ENCODE measurements around the gene MYL7. TPM values are rescaled to one million over a fixed set of nuclear protein-coding genes. Genes with fewer than 3 reads are reported as not detected.
"Not testable (repeated sequence)": the region's sequence is repeated elsewhere in the genome, so short reads cannot be mapped to it uniquely, and the experiment has no call there.

Gene MYL7
- total RNA-seq, 1 donor = 0.43 TPM

DNA sequence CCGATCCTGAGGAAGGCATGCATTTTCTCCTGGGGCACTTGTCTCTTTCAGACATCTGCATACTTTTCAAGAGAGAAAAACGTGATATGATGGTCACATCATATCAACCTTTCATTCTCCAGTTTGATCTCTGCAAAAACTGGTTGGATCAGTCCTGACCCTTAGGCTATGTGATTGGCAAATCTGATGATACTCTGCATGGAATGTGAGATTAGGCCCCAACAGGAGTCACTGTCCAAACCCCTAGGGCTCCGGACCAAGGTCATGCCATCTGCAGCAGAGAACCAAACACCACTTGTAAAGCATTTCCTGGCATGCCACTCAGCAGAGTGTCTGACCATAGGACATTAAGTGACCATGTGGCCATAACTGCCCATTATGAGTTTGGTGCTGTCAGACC lies 39.5 kb upstream of the MYL7 start:
- no peak for DNase-seq (ENCODE audit: low read depth)
- TF ChIP-seq, protein P1, sequence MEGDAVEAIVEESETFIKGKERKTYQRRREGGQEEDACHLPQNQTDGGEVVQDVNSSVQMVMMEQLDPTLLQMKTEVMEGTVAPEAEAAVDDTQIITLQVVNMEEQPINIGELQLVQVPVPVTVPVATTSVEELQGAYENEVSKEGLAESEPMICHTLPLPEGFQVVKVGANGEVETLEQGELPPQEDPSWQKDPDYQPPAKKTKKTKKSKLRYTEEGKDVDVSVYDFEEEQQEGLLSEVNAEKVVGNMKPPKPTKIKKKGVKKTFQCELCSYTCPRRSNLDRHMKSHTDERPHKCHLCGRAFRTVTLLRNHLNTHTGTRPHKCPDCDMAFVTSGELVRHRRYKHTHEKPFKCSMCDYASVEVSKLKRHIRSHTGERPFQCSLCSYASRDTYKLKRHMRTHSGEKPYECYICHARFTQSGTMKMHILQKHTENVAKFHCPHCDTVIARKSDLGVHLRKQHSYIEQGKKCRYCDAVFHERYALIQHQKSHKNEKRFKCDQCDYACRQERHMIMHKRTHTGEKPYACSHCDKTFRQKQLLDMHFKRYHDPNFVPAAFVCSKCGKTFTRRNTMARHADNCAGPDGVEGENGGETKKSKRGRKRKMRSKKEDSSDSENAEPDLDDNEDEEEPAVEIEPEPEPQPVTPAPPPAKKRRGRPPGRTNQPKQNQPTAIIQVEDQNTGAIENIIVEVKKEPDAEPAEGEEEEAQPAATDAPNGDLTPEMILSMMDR (IDR thresholded peaks at IDR 0.05; ENCODE audit: insufficient read depth, low read depth, low read length) = no peak
- H3K4me3 ChIP-seq (ENCODE audit: low read depth, low read length) = no peak overlapping the region

DNA sequence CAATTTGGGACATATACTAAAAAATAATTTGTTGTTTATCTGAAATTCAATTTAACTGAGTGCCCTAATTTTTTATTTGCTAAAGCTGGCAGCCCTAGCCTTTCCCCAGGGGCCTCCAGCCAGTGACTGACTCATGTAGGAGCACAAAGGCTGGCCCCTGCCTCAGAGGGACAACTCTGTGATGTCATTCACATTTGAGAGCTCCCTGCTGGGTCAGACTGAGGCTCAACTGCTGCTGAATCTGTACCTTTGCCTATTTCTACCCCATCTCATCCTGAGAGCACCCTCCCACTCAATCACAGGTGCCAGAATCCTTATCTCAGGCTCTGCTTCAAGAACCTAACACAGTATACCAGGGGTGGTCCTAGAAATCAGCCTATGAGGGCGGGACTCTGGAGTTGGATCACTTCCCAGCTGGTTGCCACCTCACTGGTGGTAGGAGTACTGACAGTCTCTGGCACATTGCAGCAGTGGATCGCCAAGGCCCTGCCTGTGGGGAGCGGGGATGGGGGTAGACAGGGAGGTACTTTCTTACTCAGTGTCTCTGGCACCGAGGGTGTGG lies 36.5 kb upstream of the MYL7 start:
- DNase-seq (ENCODE audit: low read depth) = no peak
- TF ChIP-seq, protein P1 (IDR thresholded peaks at IDR 0.05; ENCODE audit: insufficient read depth, low read depth, low read length) = no peak
- no peak overlapping the region for H3K4me3 ChIP-seq (ENCODE audit: low read depth, low read length)

DNA sequence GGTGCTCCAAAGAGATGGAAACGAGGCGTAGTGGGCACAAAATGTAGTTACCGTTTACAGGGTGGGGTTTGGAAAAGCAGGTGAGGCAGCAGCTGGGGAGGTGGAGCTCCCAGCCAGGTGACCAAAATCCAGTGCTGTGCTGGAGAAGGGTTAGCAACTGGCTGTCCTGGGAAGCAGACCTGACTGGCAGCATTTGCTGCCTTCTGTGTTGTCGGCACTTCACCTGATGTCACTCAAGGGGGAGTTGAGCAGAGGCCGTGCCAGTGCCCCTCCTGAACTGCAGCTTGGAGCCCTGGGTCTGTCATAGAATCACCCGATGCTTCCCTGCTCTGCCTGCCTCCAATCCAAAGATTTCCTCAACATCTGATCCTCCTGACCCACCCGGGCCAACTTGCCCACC lies 35.4 kb upstream of the MYL7 start:
- DNase-seq (ENCODE audit: low read depth) = no peak
- H3K4me3 ChIP-seq (ENCODE audit: low read depth, low read length) = no peak overlapping the region
- TF ChIP-seq, protein P1 (IDR thresholded peaks at IDR 0.05; ENCODE audit: insufficient read depth, low read depth, low read length) = no peak

DNA sequence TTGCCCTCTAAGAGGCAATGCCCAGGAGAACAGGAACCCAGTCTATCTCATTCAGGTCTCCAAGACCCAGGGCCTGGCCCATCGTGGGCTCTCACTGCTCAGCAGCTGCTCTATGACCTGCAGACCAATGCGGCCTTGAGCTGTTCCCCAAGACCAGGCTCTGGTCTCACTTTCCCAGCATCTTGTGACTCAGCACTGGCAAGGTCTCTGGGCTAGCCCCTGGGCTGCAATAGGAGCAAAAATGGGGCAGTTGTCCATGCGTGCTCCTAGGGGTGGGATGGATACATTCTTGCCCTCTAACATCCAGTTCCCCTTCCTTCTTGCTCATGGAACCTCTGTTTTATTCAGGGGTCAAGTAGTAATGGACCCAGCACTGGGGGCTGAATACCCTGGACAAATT lies 34.6 kb upstream of the MYL7 start:
- TF ChIP-seq, protein P1 (IDR thresholded peaks at IDR 0.05; ENCODE audit: insufficient read depth, low read depth, low read length) = no peak
- DNase-seq (ENCODE audit: low read depth) = no peak
- H3K4me3 ChIP-seq (ENCODE audit: low read depth, low read length) = no peak overlapping the region

DNA sequence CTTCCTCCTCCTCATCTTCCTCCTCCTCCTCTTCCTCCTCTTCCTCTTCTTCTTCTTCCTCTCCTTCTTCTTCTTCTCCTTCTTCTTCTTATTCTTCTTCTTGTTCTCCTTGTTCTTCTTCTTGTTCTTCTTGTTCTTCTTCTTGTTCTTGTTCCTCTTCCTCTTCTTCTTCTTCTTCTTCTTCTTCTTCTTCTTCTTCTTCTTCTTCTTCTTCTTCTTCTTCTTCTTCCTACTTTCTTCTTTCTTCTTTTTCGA lies 33.5 kb upstream of the MYL7 start:
- DNase-seq (ENCODE audit: low read depth); H3K4me3 ChIP-seq (ENCODE audit: low read depth, low read length): not testable (repeated sequence)

DNA sequence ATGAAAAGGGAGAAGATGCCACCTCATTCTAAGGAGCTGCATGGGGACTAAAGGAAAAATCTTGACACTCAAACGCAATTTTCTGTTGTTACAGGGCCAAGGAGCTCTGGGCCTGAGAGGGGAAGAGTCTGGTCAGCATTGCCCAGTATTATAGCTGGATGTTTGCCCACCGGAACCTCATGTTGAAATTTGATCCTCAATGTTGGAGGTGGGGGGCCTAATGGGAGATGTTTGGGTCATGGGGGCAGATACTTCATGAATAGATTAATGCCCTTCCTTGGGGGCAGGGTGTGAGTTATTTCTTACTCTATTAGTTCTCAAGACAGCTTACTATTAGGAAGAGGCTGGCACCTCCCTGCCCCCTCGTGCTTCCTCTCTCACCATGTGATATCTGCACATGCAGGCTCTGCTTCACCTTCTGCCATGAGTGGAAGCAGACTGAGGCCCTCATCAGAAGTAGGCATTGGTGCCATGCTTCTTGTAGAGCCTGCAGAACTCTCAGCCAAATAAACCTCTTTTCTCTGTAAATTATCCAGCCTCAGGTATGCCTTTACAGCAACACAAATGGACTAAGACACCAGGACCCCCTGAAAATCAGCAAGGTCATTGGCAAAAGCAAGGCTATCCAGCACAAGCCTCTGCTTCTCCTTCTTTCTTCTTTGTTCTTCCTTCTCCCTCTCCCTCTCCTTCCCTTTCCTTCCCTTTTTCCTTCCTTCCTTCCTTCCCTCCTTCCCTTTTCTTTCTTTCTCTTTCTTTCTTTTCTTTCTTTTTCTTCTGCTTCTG lies 33.0 kb upstream of the MYL7 start:
- TF ChIP-seq, protein P1 (IDR thresholded peaks at IDR 0.05; ENCODE audit: insufficient read depth, low read depth, low read length) = no peak
- DNase-seq (ENCODE audit: low read depth) = no peak
- no peak overlapping the region for H3K4me3 ChIP-seq (ENCODE audit: low read depth, low read length)

DNA sequence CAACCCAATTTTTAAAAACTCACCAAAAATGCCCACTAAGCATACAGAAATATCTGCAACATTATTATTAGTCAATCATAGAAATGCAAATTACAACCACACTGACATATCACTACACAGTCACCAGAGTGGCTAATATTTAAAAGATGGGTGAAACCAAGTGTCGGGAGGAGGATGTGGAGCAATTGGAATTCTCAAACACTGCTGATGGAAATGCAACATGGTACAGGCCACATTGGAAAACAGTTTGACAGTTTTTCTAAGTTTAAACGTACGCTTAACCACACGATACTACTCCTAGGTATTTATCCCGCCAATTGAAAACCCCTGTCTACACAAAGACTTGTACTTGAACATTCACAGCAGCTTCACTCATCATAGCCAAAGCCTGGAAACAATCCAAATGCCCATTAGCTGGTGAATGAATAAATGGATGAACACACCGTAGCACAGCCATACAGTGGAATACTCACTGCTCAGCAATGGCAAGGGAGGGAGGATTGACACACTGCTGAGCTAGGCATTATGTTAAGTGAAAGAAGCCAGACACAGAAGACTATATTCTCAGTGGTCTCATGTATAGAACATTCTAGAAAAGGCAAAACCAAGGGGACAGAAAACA lies 31.8 kb upstream of the MYL7 start:
- no peak overlapping the region for H3K4me3 ChIP-seq (ENCODE audit: low read depth, low read length)
- TF ChIP-seq, protein P1 (IDR thresholded peaks at IDR 0.05; ENCODE audit: insufficient read depth, low read depth, low read length) = no peak
- no peak for DNase-seq (ENCODE audit: low read depth)

Data from fibroblast of villous mesenchyme (primary cell).